Retinal pigment epithelial cell (primary cell): ENCODE measurements around the gene LSS.
"Not testable (repeated sequence)": the region's sequence is repeated elsewhere in the genome, so short reads cannot be mapped to it uniquely, and the experiment has no call there.

Source experiments
- DNase-seq: peaks from one replicate; pipeline ENCODE4 v3.0.0-alpha.2; 2010; ENCODE audit warnings: low read depth
- H3K4me3 ChIP-seq: 2 replicates; pipeline ENCODE4 v1.5.1; 2011; ENCODE audit warnings: mild to moderate bottlenecking, low read length, control low read depth, moderate library complexity
- CTCF ChIP-seq: conservative IDR thresholded peaks from 2 replicates; pipeline ENCODE4 v1.5.1; 2011; ENCODE audit warnings: low read depth, low read length, control low read depth, inconsistent platforms

The LSS gene

GRCh38 chr21:46180079-46180722 is 48.4 kb downstream of the LSS start:
- DNase-seq = no peak
- no peak for TF ChIP-seq CTCF
- H3K4me3 ChIP-seq = no peak overlapping the region

DNA sequence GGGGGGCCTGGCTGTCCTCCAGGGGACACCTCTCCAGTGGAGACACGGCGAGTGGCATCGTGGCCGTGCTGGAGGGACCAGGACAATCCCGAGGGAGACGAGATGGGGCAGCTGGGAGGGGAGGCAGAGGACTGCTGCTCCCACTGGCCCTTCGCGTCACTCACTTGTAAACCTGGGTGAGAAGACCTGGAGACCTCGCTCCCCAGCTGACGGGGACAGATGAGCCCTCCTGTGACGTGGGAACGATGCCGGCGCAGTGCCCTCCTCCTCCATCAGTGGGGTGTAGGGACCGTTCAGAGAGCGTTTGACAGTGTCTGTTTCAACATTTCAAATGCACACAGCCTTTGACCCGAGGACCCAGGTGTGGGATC is 48.9 kb downstream of the LSS start:
- DNase-seq = no peak
- no peak for TF ChIP-seq CTCF

GRCh38 chr21:46178961-46179360 is 49.6 kb downstream of the LSS start:
- no peak for DNase-seq
- H3K4me3 ChIP-seq = no peak overlapping the region
- TF ChIP-seq CTCF = no peak

More for the DNA sequence above, 48.9 kb downstream of the LSS start:
- no peak overlapping the region for H3K4me3 ChIP-seq

DNA sequence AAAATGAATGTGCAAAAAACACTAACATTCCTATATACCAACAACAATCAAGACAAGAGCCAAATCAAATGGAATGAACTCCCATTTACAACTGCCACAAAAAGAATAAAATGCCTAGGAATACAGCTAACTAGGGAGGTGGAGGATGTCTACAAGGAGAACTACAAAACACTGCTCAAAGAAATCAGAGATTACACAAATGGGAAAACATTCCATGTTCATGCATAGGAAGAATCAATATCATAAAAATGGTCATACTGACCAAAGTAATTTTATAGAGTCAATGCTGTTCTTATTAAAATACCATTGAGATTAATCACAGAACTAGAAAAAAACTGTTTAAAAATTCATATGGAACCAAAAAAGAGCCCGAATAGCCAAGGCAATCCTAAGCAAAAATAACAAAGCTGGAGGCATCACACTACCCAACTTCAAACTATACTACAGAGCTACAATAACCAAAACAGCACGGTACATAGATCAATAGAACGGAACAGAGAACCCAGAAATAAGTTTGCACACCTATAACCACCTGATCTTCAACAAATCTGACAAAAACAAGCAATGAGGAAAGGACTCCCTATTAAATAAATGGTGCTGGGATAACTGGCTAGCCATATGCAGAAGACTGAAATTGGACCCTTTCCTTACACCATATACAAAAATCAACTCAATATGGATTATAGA is 52.0 kb downstream of the LSS start:
- not testable (repeated sequence) for H3K4me3 ChIP-seq, DNase-seq

DNA sequence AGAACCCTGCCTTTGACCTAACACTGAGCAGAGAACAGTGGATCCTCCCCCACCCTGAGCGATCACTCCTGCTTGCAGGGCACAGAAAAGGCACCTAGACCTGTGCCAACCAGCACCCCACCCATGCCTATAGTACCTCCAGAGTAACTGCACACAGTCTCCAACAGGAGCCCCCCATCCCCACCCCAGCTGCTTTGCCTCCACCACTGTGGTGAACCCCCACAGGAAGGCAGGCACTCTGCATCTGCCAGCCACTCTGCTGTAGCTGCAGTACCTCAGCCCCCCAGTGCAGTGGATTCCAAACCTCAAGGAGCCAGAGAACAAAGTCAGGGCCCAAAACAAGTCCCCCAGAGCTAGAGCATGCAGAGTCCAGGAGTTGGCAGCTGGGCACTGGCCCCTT is 55.0 kb downstream of the LSS start:
- H3K4me3 ChIP-seq = no peak overlapping the region
- no peak for TF ChIP-seq CTCF
- DNase-seq = no peak

DNA sequence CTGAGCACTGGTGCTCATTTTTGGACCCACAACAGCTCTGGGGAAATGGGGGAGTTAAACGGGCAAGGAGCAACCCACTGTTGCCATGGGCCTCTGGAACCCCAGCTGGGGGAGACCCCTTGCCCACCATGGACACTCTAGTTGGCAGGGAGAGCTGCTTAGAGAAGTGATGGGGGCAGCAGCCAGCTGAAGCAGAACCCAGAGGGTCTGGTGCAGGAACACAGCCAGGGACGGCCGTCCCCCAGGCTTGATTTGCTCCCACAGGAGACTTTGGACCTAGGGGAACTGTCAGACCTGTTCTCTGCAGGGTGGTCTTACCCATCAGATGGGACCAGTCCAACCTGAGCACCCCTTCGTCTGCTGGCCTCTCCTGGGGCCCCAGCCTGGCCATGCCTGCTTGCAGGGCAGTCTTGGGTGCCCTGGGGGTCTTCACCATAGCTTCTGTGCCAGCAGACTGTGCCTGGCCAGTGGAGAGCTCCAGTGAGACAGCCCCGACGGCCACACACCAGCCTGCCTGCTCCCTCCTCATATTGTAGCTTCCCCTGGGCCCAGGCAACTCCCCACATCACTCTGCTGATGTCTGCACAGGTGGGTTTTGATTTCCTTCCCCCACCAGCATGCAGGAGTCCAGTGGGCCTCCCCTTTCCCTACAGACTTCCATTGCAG is 55.6 kb downstream of the LSS start:
- no peak overlapping the region for H3K4me3 ChIP-seq
- no peak for TF ChIP-seq CTCF
- DNase-seq = no peak

DNA sequence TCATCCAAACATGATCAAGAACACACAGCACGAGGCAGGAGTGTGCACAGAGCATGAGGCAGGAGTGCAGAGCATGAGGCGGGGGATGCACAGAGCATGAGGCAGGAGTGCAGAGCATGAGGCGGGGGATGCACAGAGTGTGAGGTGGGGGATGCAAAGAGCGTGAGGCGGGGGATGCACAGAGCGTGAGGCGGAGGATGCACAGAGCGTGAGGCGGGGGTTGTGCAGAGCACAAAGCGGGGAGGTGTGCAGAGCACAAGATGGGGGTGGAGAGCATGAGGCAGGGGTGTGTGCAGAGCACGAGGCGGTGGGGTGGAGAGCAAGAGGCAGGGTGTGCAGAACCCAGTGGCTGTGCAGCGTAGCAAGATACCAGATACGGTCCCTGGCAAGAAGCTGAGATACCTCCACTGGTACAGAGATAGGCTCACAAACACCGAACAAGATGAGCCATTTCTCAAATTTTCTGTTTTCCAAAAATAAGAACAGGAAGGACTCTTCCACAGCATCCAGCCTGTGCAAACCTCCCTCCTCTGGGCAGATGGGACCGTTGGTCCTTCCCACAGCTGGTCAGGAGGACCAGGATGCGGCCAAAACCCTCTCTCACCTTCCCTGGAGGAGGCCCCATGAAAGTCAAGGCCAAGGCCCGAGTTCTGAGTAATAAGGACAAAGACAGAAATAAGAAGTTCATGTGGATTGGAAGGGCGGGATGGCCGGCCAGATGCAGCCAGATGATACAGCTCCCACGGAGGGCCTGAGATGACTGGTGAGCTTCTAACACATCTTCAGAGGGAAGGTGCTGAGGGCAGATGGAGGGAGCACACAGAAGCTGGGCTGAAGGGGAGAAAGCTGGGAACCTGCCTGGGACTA is 56.3 kb downstream of the LSS start:
- no peak for DNase-seq
- TF ChIP-seq CTCF = no peak
- no peak overlapping the region for H3K4me3 ChIP-seq
